Measurements from ENCODE around the gene HMGN3. TPM values are rescaled to one million over a fixed set of nuclear protein-coding genes. Genes with fewer than 3 reads are reported as not detected.

The HMGN3 gene
- total RNA-seq (2016; rRNA removed; fragmentation: Illumina TruSeq; extraction: Trizol) (145 and 212 TPM in 2 replicates), polyA plus RNA-seq (2011; rRNA removed) (61.8 and 67.9 TPM in 2 replicates), polyA minus RNA-seq (2011; rRNA and poly(A)+ RNA removed; ENCODE audit: low replicate concordance) (2.4 and 12.5 TPM in 2 replicates), Bru-seq, nascent RNA (percentile 87 among the genes with signal in this experiment), BruChase-seq, experiment 1, labeled RNA remaining after a 6-hour chase (percentile 65 among the genes with signal in this experiment), BruChase-seq, experiment 2, labeled RNA remaining after a 2-hour chase (percentile 67 among the genes with signal in this experiment)
- 39.0 and 47.5 TPM in 2 replicates for total RNA-seq (2016; cell fraction: cytosol; rRNA removed; fragmentation: Illumina TruSeq; extraction: Trizol; ENCODE audit: low read depth)
- 143 and 216 TPM in 2 replicates for total RNA-seq (2016; cell fraction: insoluble cytoplasmic fraction; rRNA removed; fragmentation: Illumina TruSeq; extraction: Trizol)
- 52.6 and 56.2 TPM in 2 replicates for total RNA-seq (2016; cell fraction: membrane; rRNA removed; fragmentation: Illumina TruSeq; extraction: Trizol)
- total RNA-seq (2016; cell fraction: nucleus; rRNA removed; fragmentation: Illumina TruSeq; extraction: Trizol): 70.2 and 76.8 TPM in 2 replicates
- polyA plus RNA-seq (2011; cell fraction: cytosol; rRNA removed): 24.8 and 33.6 TPM in 2 replicates
- polyA plus RNA-seq (2011; cell fraction: nucleus; rRNA removed): 78.1 and 86.2 TPM in 2 replicates
- polyA plus RNA-seq (2012): 48.9 and 78.2 TPM in 2 replicates
- polyA plus RNA-seq (2016; cell fraction: cytosol; fragmentation: Illumina TruSeq; extraction: Trizol; ENCODE audit: low read depth): 58.5 and 83.4 TPM in 2 replicates
- 297 and 339 TPM in 2 replicates for polyA plus RNA-seq (2016; cell fraction: insoluble cytoplasmic fraction; fragmentation: Illumina TruSeq; extraction: Trizol; ENCODE audit: low read depth)
- polyA plus RNA-seq (2016; cell fraction: membrane; fragmentation: Illumina TruSeq; extraction: Trizol; ENCODE audit: low read depth): 73.2 and 77.0 TPM in 2 replicates
- 156 and 167 TPM in 2 replicates for polyA plus RNA-seq (2016; cell fraction: nucleus; fragmentation: Illumina TruSeq; extraction: Trizol; ENCODE audit: insufficient read depth, low read depth)
- polyA minus RNA-seq (2011; cell fraction: cytosol; rRNA and poly(A)+ RNA removed): 11.9 and 14.2 TPM in 2 replicates
- 22.8 and 28.2 TPM in 2 replicates for polyA minus RNA-seq (2011; cell fraction: nucleus; rRNA and poly(A)+ RNA removed)
- long read RNA-seq, experiment 1, transcript HMGN3-202 (6 exons, 872 nt): major isoform, 81 of 179 reads
- long read RNA-seq, experiment 1, transcript HMGN3-201 (6 exons, 831 nt): minor isoform, 73 of 179 reads
- long read RNA-seq, experiment 1, partial matches to known transcripts: 6 of 179 reads
- long read RNA-seq, experiment 1, other reads (novel, unspliced or antisense): 19 of 179 reads
- long read RNA-seq, experiment 2, transcript HMGN3-201 (6 exons, 831 nt): major isoform, 26 of 72 reads
- long read RNA-seq, experiment 2, transcript HMGN3-202 (6 exons, 872 nt): minor isoform, 21 of 72 reads
- long read RNA-seq, experiment 2, partial matches to known transcripts: 17 of 72 reads
- long read RNA-seq, experiment 2, other reads (novel, unspliced or antisense): 8 of 72 reads

DNA sequence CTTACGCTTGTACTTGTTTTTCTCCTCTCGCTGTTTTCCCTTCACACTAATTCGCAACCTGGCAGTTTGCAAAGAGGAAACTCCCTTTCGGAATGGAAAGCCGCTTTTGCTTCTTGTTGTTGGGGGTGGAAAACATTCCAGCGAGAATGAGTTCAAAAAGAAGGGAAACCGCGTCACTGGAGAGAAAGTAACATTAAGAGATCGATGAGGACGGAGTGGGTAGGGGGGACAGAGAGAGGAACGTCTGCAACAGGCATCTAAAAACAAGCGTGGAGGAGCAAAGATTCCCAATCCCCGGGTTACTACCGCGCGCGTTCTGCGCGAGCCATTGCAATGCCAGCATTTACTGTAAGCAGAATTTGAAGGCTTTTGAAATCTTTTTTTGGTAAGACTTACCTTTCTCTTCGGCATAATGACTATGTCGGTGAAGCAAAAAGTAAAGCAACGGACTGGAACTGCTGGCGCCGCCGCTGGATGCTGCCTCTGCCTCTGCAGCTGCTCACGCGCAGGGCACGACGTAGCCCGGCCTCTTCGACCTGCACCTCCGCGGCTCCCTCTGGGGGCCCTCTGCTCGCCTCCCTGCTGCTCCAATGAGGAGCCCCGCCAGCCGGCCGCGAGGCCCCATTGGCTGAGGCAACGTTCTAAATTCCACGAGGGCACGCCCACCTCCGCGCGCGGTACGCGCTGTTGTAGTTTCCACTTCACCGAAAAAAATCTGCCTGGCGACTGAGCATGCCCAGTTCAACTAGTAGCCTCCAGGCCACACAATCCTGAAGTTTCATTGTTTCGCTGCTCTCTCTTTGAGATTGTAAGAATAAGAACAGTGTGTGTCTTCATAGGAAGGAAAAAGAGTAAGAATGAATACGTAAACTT, at the start of gene HMGN3:
TSS of gene HMGN3 (minus strand) at position 533 of the 873 bp plus-strand sequence.
- 10% methylated on average over 21 of the region's 51 CpGs for WGBS (ENCODE audit: low lambda C conversion rate)
- intact Hi-C loops (cut with micrococcal nuclease; ENCODE audit: unreplicated experiment): loop anchor here (2.0 to 10.0 kb wide), 5 partner anchors 156 to 388 kb away; partner anchors contain the start of genes IRAK1BP1 and PHIP
- peaks cover 27% of the 10 kb centered on the region for H3K4me1 ChIP-seq (ENCODE audit: insufficient read depth, low read length)
- DNase-seq (ENCODE audit: low spot score) (peak; percentile 85), ATAC-seq (peak; percentile 97), FAIRE-seq (peak; percentile 47)
- in situ Hi-C loops (cut with HindIII; ENCODE audit: extremely low pct_ligation_motif_present, low pct_unique_long_range_greater_than_20kb): no loop called here
- CTCF ChIA-PET (ENCODE audit: low intra/inter-chr PET ratio, low total read pairs): no interaction called here
- TSS peak; percentile 80 for BruUV-seq (replicated peaks)
- H4K20me1 ChIP-seq (ENCODE audit: insufficient read depth, low read length): no peaks in the 10 kb centered on the region
- H3K27me3 ChIP-seq (ENCODE audit: control insufficient read depth in 1 of 2, insufficient read depth in 2 of 2, low read length in 2 of 2): no peaks in the 10 kb centered on the region
- peak within 1 kb of the TSS; percentile 61 to 79 (median 77) for H3K4me3 ChIP-seq (replicated peaks in 1 of 3; ENCODE audit: insufficient read depth in 1 of 3, low read depth in 2 of 3, low read length in 3 of 3)
- H3K4me2 ChIP-seq (ENCODE audit: low read depth, low read length): peak within 1 kb of the TSS; percentile 81
- H3K9ac ChIP-seq (ENCODE audit: insufficient read depth, low read depth, low read length): peak within 1 kb of the TSS; percentile 75
- H2AFZ ChIP-seq (ENCODE audit: low read length): peak within 1 kb of the TSS; percentile 56
- no peaks in the 10 kb centered on the region for H3K36me3 ChIP-seq (replicated peaks in 1 of 2; ENCODE audit: control insufficient read depth in 1 of 2, insufficient read depth in 2 of 2, low read length in 2 of 2)
- peaks cover 41% of the 10 kb centered on the region for H3K79me2 ChIP-seq (ENCODE audit: insufficient read depth, low read length)
- POLR2A ChIA-PET: no interaction called here
- H3K27ac ChIP-seq (ENCODE audit: extremely low read length, insufficient read depth, low read length): peak within 1 kb of the TSS; percentile 84
- no peaks in the 10 kb centered on the region for H3K9me3 ChIP-seq (ENCODE audit: low read length)
- 0 out of 2 replicates have a peak, but pooled peaks have one; percentile 16 for TF ChIP-seq TP53 (CRISPR knock-in tag; conservative IDR thresholded peaks at IDR 0.05)
- 0 out of 2 replicates have a peak, but pooled peaks have one; percentile 40 for TF ChIP-seq KDM5A (IDR thresholded peaks at IDR 0.05; ENCODE audit: borderline replicate concordance, low read length)
- TF ChIP-seq ZFP36L2 (CRISPR knock-in tag; IDR thresholded peaks at IDR 0.05): peak; percentile 58; the same call in 1 of the 2 replicates
- TF ChIP-seq, protein P1, sequence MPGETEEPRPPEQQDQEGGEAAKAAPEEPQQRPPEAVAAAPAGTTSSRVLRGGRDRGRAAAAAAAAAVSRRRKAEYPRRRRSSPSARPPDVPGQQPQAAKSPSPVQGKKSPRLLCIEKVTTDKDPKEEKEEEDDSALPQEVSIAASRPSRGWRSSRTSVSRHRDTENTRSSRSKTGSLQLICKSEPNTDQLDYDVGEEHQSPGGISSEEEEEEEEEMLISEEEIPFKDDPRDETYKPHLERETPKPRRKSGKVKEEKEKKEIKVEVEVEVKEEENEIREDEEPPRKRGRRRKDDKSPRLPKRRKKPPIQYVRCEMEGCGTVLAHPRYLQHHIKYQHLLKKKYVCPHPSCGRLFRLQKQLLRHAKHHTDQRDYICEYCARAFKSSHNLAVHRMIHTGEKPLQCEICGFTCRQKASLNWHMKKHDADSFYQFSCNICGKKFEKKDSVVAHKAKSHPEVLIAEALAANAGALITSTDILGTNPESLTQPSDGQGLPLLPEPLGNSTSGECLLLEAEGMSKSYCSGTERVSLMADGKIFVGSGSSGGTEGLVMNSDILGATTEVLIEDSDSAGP (CRISPR knock-in tag; IDR thresholded peaks at IDR 0.05; ENCODE audit: borderline replicate concordance): peak; percentile 53; the same call in 1 of the 2 replicates
- peak; percentile 54; the same call in 1 of the 2 replicates for TF ChIP-seq ZNF317 (CRISPR knock-in tag; IDR thresholded peaks at IDR 0.05)
- 0 out of 2 replicates have a peak, but pooled peaks have one; percentile 43 for TF ChIP-seq ZSCAN20 (CRISPR knock-in tag; IDR thresholded peaks at IDR 0.05; ENCODE audit: borderline replicate concordance)
- TF ChIP-seq MTF1 (CRISPR knock-in tag; IDR thresholded peaks at IDR 0.05): 0 out of 2 replicates have a peak, but pooled peaks have one; percentile 35
- TF ChIP-seq ZNF331 (CRISPR knock-in tag; IDR thresholded peaks at IDR 0.05): peak; percentile 49; the same call in 1 of the 2 replicates
- no peak for TF ChIP-seq ZNF260 (CRISPR knock-in tag; IDR thresholded peaks at IDR 0.05; ENCODE audit: borderline replicate concordance, low read depth)
- peak; percentile 92 for TF ChIP-seq ZNF274 (CRISPR knock-in tag; IDR thresholded peaks at IDR 0.05)
- TF ChIP-seq ZC3H13 (CRISPR knock-in tag; IDR thresholded peaks at IDR 0.05): peak; percentile 86
- TF ChIP-seq WIZ (CRISPR knock-in tag; IDR thresholded peaks at IDR 0.05): no peak

Data from HepG2 (cell line).